ENCODE results near the gene C1QTNF6.
"Not testable (repeated sequence)": the region's sequence is repeated elsewhere in the genome, so short reads cannot be mapped to it uniquely, and the experiment has no call there.

Gene C1QTNF6

DNA sequence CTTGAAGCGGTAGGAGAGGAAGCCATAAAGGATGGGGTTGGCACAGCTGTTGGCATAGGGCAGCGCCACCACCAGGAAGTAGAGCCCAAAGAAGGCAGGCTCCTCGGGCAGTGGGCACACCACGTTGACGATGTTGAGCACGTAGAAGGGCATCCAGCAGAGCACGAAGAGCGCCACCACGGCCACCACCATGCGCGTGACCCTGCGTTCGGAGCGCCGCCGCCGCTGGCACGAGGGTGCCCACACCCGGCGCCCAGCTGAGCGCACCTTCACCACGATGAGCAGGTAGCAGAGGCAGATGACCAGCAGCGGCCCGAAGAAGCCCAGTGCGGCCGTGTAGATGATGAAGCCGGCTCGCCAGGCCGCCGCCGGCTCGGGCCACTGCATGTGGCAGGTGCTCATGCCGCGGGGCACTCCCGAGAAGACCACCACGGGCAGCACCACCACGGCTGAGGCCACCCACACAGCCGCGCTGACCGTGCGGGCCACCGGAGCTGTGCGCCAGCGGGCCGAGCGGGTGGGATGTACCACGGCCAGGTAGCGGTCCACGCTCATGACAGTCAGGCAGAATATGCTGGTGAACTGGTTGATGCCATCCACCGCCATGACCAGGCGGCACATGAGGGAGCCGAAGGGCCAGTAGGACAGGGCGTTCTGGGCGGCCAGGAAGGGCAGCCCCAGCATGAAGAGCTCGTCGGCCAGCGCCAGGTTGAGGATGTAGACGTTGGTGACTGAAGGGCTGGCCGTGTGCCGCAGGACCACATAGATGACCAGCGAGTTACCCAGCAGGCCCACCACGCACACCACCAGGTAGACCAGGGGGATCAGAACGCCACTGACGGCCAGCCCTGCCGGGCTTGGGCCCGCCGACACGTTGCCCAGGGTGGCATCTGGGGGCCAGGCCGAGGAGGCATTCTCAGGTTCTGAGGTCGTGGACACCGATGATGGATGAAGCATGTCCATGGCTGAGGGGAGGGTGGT, 19.1 kb upstream of the C1QTNF6 start:
- DNase-seq, result no peak

DNA sequence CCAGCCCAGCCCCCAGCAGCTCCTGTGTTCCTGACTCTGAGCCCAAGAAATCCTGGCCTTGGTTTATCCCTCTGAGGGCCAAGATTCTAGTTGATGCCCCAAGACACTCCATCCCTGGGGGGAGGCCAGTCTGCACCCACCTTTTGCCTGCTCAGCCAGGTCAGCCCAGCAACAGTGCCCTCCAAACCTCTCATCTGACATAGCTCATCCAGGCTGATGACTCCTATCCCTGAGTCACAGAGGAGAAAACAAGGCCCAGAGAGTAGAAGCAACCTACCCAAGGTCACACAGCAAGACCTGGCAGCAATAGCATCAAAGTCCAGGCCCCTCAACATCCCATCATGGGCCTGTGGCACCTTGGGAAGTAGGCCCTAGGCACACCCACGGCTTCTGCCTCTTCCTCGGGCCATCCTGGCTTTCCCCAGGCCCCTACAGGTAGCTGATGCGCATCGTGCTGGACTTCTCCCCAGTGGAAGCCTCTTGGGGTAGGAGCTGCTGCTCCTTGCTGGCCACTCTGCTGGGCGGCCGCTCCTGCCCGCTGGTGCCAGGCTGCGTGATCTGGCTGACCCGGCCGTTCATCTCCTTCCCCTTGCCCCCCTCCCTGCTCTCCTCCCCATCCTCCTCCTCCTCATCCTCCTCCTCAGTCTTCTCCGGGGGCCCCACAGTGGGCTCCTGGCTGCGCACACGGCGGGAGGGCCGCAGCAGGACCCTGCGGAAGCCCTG, 18.2 kb upstream of the C1QTNF6 start:
- no peak for DNase-seq

DNA sequence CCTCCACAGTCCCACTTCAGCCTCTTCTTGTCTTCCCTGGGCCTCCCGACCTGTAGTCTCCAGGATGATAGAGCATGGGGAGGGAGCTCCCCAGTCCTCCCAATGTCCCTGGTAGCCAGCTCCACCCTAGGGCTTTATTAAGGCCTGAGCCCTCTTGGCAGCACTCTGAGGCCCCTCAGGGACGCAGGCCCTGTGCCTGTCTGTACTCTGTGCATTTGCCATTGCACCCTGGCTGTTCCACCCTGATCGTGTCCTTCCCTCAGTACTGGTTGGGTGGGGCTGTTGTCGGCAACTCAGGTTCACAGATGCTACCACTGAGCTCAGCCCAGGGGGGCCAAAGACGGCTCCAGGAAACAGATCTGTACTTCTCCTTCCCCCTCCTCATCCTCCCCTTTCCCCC, 17.0 kb upstream of the C1QTNF6 start:
- DNase-seq, result no peak

DNA sequence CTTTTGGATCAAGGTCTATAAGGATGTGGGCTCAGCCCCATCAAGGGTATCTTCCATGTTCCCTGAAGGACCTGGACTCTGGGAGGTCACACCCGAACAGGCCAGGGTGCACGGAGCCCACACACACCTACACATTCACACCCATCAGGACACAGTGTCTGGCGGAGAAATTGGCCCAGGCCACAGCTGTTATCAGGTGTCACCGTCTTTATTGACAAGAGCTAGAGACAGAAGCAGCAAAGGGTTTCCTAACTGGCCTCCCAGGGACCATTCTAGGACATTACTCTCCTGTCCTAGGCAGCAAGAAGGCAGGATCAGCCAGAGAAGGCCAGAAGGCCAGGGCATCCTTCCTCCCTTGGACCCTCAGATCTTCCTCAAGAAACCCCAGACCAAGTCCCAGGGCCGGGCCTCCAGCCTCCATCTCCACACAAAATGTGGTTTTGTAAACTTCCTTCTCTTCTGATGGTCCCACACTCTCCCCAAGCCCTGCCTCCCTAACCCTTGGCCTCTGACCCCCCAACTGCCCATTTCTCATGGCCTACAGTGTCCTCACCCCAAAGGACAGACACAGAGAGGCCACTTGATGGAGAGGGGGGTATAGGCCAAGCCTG, 16.1 kb upstream of the C1QTNF6 start:
- no peak for DNase-seq

DNA sequence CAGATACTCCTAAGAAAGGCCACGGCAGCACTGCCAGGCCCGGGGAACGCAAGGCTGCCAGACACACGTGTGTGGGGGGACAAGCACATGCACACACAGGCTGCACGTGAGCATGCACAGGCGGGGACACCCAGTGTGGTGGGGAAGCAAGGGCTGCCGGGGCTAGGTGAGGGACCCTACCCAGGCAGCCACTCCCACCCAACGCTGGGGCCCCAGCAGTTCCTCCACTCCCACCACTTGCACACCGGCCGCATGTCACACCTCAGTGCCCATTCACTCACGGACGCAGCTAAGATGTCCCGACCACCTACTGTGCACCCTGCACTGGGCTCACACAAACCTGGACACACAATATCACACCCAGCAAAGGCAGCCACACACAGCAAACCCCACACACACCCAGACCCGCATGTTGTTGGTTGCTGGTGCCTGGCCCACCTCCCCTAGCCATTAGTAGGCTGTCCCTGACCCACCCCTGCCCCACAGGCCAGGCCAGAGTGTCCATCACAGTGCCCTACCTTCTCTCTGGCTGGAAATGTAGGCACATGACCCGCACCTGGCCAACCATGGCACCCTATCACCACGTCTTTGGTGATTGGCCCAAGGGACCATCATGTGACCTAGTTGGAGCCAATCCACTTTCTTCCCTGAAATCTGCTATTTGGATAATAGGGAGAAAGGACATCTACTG, 15.5 kb upstream of the C1QTNF6 start:
- no peak for DNase-seq

DNA sequence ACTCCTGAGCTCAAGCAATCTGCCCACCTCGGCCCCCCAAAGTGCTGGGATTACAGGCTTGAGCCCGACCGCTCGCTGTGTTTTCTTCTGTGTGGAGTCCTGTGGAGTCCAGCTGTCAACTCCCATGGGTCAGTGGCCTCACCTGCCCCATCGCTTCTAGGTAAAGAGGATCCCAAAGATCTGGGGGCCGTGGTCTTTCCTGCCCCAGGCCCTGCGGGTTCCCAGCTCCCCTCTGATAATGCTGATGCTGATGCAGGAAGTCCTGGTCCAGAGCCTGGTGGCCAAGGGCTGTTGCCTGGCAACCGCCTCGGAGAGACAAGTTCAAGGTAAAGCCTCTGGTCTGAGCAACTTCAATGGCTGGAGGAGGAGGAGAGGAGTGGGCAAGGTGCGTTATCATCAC, 14.7 kb upstream of the C1QTNF6 start:
- DNase-seq, result no peak

DNA sequence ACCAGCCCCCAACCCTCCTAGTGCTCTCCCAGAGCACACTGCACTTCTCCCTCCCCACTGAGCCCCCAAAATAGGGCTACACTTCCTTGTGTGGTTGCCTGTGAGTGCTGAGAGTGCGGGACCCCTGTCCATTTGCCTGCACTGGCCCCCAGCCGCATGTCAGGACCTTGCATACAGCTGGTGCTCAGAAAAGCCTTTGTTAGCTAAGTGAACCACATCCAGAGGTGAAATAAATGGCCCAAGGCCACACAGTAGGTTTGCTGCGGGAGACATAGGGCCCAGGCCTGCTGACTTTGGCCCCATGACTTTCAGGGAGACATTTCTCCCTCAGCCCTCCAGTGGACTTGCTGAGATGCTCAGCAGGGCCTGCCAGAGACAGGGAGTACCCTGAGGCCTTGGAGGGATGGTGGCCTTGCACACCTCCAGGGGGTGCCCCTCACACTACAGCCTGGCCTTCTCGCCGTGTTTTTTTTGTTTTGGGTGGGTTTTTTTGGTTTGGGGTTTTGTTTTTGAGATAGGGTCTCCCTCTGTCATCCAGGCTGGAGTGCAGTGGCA, 14.0 kb upstream of the C1QTNF6 start:
- no peak for DNase-seq

DNA sequence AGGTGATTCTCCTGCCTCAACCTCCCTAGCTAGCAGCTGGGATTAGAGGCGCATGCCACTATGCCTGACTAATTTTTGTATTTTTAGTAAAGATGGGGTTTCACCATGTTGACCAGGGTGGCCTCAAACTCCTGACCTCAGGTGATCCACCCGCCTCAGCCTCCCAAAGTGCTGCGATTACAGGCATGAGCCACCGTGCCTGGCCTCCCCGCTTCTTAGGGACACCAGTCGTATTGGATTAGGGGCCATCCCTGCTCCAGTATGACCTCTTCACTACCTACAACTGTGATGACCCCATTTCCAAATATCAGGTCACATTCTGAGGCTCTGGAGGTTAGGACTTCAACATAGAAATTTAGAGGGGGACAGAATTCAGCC, 13.4 kb upstream of the C1QTNF6 start:
- DNase-seq, result not testable (repeated sequence)

DNA sequence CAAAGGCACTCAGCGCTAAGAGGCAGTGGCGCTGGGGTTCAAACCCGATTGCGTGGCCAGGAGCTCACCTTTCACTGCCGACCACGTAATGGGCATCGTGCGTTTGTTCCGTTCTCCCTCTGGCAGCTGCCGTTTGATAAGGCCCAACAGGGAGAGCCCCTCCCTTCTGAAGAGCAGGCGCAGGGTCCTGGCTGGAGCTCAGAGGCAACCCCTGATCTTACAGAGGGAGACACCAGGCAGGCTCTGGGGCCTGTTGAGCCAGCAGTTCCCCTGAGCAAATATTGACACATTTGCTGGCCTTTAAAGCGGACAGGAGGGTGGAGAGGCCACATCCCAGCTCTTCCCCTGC, 11.7 kb upstream of the C1QTNF6 start:
- no peak for DNase-seq

DNA sequence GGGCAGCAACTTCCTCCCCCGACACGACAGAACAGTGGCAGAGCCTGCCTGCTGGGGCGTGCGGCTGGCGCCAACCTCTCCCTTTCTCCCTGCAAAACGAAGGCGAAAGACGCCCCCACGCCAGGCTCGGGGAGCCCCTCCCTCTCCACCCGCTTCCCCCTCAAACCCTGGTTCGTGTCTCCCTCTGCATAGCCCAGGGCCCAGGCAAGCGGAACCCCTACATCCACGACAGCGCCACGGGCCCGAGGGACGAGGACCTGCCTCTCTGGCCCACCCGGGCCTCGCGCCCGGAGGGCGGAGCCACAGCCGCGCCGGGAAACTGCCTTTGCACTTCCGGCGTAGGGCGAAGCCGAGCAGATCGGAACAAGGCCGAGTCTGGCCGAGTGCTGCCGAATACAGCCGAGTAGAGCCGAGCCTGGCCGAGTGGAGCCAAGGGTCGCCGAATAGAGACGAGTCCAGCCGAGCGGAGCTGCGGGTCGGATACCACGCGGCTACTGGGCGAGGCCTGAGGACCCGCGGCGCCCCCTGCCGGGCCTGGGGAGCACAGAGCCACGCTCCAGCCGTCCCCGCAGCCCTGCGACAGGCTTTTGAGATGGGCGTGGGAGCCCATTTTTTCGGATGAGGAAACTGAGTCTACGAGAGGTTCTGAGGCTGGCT, 11.2 kb upstream of the C1QTNF6 start:
- DNase-seq, result peak; percentile 98

DNA sequence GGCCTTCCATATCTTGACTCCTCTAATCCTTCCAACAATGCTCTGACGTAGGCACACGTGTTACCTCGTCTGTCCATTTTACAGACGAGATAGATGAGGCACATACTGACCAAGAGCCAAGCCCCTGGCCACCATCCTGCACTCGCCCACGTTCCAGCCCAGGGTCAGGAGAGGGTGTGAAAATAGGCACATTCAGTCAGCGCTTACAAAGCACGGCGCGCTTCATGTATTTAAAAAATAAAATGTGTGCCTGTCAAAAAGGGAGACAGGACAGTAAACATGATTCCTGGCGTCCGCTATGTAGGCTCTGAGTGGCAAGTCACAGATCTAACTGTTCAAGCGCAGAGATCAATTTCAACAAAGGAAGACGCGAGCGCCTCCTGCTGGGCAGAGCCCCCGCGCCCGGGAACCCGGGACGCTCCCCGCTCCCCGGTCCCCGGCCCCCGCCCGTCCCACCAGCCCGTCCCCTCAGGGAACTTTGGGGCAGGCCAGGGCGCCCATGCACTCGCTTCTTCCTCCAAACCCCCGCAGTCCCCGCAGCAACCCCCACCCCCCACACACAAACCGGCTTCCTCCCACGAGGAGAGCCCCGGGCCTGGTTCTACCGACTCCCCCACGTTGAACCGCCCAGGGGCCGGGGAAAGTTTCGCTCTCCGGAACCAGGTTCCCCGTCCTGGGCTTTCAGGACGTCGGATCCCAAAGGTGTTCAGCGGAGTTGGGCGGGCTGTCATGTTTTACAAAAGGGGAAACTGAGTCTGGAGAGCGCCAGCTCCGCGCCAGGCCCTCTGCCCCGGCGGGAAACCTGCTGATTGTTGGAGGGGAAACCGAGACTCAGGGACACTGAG, 10.4 kb upstream of the C1QTNF6 start:
- peak; percentile 82 for DNase-seq

DNA sequence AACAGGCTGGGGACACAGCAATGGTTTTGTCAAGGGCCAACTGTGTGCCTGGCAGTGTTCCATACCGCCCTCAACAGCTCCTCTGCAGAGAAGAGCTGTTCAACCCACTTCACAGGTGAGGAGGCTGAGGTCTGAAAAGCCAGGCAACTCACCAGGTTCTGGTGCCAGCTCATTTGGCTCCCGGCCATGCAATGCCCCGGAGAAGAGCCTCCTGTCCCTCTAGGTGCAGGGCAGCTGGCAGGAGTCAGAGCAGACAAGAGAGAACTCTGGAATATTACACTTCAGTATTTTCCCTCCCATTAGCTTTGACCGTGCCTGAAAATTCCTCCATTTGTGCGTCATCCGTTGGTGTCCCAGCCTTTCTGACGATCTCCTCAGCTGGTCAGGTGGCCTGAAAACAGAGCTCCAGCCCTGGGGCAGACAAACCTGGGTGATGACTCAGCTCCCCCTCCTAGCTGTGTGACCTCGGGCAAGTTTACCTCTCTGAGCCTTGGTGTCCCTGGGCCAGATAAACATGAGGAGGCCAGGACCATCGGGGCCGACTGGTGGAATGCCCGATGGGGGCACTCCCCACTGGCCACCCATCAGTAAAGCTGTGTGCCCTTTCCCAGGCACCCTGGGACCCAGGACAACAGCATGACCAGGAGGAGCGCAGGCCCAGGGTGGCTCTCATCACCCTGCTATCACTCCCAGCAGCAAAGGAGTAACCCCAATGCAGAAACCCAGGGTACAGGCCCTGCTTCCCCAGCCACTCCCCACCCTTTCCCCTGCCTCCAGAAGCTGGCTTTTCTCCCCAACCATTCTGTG, 9.6 kb upstream of the C1QTNF6 start:
- DNase-seq, result no peak

DNA sequence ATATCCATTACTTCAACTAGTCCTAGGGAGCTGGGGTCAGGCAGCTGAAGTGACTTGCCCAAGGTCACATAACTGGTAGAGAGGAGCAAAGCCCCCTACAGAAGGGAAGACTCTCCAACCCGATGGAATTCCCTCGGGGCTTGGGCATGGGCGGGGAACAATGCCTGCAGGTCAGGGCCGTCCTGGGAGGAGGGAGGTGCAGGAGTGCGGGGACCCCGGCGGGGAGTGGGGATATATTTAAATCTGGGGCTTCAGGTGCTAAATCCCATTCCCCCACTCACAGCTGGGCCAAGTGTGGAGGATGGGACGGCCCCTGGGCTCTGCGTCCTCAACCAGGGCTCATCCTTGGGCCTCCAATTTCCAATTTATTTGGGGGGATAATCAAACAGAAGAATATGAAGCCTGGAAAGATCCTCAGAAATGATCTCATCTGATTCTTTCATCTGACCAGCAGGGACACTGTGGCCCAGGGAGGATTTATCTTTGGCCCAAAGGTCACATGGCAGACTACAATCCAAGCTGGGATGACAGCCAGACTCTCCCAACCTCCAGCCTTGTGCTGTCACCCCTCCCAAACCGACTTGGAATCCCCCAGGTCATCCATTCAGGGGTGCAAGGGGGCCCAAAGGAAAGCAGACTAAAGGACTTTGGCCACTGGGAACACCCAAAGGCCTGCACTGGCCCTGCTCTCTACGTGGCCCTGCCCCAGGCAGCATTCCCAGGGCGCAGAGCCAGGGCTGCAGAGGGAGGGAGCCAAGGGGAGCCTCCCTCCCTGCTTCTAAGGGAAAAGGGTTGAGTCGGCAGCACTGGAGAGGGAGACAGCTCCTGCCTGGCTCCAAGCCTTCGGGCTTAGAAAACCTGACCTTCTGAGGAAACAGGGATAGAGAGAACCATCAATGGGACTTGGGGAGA, 8.7 kb upstream of the C1QTNF6 start:
- DNase-seq, result peak; percentile 39

DNA sequence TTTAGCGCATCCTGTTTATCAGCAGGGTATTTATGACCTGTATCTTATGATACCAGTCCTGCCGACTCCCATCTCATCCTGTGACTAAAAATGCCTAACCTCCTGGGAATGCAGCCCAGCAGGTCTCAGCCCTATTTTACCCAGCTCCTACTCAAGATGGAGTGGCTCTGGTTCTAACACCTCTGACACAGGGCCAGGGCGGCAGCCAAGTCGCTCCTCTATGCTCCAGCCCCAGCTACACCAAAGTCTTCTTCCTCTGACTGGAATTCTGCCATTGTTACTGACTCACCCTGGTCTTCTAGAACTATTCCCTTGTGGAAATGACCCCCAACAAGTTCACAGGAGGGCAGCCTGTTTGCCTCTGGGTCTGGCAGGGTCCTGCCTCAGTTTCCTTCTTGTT, 7.9 kb upstream of the C1QTNF6 start:
- no peak for DNase-seq

DNA sequence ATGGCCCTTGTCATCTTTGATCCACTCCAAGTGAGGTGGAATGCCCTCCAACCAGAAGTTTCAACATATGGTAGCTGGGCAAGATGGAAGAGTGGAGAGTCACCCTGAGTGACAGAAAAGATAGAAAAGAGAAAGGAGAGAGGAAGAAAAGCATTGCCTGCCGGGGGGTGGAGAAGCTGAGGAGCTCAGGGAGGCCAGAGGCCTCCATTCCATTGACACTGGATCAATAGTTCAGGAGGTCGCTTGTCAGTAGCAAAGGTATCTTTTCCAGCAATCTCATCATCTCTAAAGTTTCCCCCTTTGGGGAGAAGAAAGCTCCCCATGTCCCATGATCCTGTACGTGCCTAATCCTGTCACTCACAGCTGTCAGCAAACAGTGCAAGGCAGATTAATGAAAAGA, 6.7 kb upstream of the C1QTNF6 start:
- DNase-seq, result no peak

DNA sequence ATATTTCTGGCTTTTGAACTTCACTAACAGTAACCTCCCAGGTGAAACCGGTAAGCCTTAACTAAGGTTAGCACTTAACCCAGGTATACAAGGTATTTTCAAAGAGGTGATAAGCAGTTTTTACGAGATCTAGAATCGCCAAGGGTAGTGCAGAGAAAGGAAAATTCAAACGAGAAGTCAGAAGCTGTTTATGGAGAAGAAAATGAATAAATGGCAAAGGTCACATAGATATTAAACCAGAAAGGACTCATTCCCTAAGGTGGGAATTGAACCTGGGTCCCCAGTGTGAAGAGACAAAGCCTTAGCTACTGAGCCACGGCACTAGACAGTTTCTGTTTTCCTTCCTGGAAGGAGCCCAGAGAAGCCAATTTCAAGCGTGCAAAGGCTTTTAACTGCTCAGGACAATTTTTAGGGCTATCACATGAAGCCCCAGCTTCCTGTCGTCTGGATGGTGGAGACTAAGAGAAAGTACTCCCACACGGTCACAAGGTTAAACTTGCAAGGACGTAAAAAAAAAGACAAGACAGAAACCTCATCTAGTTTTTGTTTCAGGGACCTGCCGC, 5.7 kb upstream of the C1QTNF6 start:
- DNase-seq, result peak; percentile 19

DNA sequence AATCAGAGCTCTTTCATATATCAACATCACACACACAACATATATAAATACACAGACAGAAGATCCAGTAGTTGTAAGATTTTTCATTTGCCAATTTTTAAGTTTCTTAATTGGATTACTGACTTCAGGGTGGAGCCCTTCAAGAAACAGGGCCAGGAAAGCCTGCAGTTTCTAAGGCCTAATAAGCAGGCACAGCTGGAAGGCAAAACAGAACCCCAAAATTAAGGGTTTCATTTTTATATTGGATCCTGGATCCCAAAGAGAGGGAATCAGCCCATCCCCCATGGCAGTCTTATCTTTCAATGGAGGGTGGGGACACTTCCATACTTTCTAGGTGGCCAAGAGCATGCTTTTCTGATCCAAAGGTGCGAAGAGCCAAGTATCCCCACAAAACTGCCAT, 4.7 kb upstream of the C1QTNF6 start:
- DNase-seq, result no peak

DNA sequence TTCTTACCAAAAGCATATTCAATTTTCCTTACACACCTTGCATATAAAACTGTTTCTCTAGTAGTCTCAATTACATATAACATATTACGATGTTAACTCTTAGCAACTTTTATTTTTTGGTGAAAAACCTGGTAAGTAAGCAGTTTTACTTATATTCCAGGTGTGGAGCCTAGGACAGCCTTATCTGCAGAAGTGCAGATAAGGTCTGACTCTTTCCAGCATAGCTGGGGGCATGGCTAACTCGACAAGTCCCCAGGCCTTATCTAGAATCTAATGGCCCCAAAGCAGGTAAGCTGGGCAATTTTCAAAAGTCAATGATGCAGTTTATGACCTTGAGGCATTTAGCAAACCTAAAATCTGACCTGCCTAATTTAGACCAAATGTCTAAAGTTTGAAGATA, 4.2 kb upstream of the C1QTNF6 start:
- no peak for DNase-seq

DNA sequence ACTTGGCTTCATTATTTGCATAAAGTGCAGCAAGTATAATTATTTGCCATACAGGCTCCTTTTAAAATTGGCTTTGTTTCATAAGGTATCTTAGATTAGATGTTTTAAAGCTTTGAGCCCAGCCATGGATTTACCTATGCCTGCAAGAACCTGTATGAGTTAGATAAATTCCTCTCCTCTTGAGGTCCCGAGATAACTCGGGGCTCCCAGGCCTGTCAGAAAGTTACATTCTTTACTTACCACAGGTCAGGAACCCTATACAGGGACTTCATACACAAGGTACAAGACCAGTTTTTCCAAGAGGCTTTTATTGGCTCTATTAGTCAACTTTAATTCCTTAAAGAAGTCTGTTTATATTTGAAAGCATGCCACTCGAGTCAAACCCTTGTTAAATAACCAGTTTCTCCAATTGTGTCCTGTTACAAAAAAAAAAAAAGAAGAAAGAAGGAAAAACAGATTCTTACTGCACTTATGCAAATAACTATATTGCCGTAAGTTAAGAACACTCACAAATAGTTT, 2.3 kb upstream of the C1QTNF6 start:
- DNase-seq, result no peak

Data from midbrain (tissue), 1 donor.